ENCODE results near the gene RBM4B. TPM values are rescaled to one million over a fixed set of nuclear protein-coding genes. Genes with fewer than 3 reads are reported as not detected.

RBM4B gene
- total RNA-seq, 2 donors from 2014 or later: 14.1 to 16.5 TPM

- H3K4me3 ChIP-seq: no peak overlapping the region
- intact Hi-C loops (cut with DNase I): no loop called here
- no peaks in the 10 kb centered on the region for H3K9me3 ChIP-seq
- no peaks in the 10 kb centered on the region for H3K27me3 ChIP-seq
- H3K4me1 ChIP-seq: peaks cover 7% of the 10 kb centered on the region
- no peak for DNase-seq
- no peak overlapping the region for H3K9ac ChIP-seq (ENCODE audit: low read depth in 2 of 2, low read length in 2 of 2)
- TF ChIP-seq CTCF (IDR thresholded peaks at IDR 0.05): no peak
- peaks cover 36% of the 10 kb centered on the region for H3K36me3 ChIP-seq
- no peak overlapping the region for H3K27ac ChIP-seq
Measured at GRCh38 chr11:66625041-66625751, 52.5 kb downstream of the RBM4B start.

- peaks cover 7% of the 10 kb centered on the region for H3K4me1 ChIP-seq
- no peak for TF ChIP-seq CTCF (IDR thresholded peaks at IDR 0.05)
- no peak overlapping the region for H3K4me3 ChIP-seq
- H3K27ac ChIP-seq: no peak overlapping the region
- DNase-seq: no peak
- no peak overlapping the region for H3K9ac ChIP-seq (ENCODE audit: low read depth in 2 of 2, low read length in 2 of 2)
- intact Hi-C loops (cut with DNase I): no loop called here
- H3K9me3 ChIP-seq: no peaks in the 10 kb centered on the region
- peaks cover 36% of the 10 kb centered on the region for H3K36me3 ChIP-seq
- no peaks in the 10 kb centered on the region for H3K27me3 ChIP-seq
Measured at GRCh38 chr11:66624450-66624849, 53.2 kb downstream of the RBM4B start.

GRCh38 chr11:66619080-66619554, 58.6 kb downstream of the RBM4B start:
- peaks cover 16% of the 10 kb centered on the region for H3K4me1 ChIP-seq
- no peak for DNase-seq

DNA sequence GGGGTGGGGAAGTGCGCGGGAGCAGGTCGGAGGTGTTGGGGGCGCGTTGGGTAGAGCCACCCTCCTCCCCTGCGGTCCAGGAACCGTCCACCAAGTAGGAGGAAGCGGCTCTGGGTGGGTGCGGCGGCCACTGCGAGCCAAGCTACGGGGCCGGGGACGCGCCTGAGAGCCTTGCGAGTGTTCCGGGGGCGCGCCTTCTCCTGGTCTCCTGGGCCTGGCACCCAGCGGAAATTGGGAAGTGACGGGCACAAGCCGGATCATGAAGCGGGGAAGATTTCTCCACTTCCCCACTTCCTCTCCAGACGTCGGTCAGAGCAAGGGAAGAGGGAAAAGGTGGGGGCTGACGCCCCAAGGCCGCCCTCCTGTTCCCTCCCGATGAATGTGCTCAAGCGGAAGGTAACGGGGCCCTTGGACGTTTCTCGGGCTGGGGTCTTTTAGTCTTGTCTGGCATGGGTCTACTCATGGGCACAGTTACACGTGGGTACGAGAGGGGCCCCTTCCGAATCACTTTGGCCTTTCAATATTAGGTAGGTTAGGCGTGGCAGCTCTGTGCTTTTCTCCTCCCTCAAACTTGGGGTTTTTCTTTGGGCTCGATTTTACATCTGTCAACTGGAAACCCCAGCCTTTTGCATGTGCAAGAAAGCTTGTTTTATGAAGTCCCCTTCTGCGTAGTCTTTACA, 60.4 kb downstream of the RBM4B start:
- H3K27ac ChIP-seq: peak overlapping the region; percentile 88
- DNase-seq: no peak
- H3K9ac ChIP-seq (ENCODE audit: low read depth in 2 of 2, low read length in 2 of 2): peak overlapping the region; percentile 98 to 99
- H3K9me3 ChIP-seq: no peaks in the 10 kb centered on the region
- peak overlapping the region; percentile 61 for H3K4me3 ChIP-seq
- no peak for TF ChIP-seq CTCF (IDR thresholded peaks at IDR 0.05)
- intact Hi-C loops (cut with DNase I): no loop called here
- no peaks in the 10 kb centered on the region for H3K27me3 ChIP-seq
- peaks cover 16% of the 10 kb centered on the region for H3K4me1 ChIP-seq
- no peaks in the 10 kb centered on the region for H3K36me3 ChIP-seq

More at GRCh38 chr11:66619080-66619554, 58.6 kb downstream of the RBM4B start:
- Histone ChIP-seq H3K4me3 (peak overlapping the region; percentile 61), H3K36me3 (no peaks in the 10 kb centered on the region), H3K27me3 (no peaks in the 10 kb centered on the region), H3K27ac (peak overlapping the region; percentile 88), H3K9me3 (no peaks in the 10 kb centered on the region), H3K9ac (ENCODE audit: low read depth in 2 of 2, low read length in 2 of 2) (peak overlapping the region in 1 of 2 donors; percentile 99)
- intact Hi-C loops (cut with DNase I): no loop called here
- no peak for TF ChIP-seq CTCF (IDR thresholded peaks at IDR 0.05)

DNA sequence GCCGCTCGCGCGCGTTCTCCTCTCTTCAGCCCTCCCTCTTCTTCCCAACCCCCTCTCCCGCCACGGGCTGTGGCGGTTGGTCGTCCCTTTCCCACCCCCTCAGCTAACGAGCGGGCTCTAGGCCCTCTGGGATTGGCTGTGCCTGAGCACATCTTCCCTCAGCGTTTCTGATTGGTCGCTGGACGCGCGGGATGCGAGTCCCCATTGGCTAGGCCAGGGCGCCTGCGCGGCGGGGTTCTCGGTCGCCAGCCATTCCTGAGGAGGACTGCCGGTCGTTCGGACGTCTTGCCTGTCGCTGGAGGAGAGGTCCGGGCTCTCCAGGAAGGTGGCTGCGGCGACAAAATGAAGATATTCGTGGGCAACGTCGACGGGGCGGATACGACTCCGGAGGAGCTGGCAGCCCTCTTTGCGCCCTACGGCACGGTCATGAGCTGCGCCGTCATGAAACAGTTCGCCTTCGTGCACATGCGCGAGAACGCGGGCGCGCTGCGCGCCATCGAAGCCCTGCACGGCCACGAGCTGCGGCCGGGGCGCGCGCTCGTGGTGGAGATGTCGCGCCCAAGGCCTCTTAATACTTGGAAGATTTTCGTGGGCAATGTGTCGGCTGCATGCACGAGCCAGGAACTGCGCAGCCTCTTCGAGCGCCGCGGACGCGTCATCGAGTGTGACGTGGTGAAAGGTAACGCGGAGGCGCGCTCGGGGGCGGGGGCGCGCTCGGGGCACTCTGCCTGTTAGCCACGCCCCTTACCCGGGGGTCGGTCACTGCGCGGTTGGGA, 61.1 kb downstream of the RBM4B start, which contains the start of gene RBM14:
Gene RBM14, plus strand, starts transcription at position 252 of the 776 bp plus-strand sequence. Its CDS starts 91 bp downstream, at position 343.
- H3K36me3 ChIP-seq: no peaks in the 10 kb centered on the region
- peak within 1 kb of the TSS; percentile 61 for H3K4me3 ChIP-seq
- peaks cover 16% of the 10 kb centered on the region for H3K4me1 ChIP-seq
- TF ChIP-seq CTCF (IDR thresholded peaks at IDR 0.05): no peak
- peak within 1 kb of the TSS; percentile 88 for H3K27ac ChIP-seq
- no peaks in the 10 kb centered on the region for H3K27me3 ChIP-seq
- peak within 1 kb of the TSS; percentile 98 to 99 for H3K9ac ChIP-seq (ENCODE audit: low read depth in 2 of 2, low read length in 2 of 2)
- DNase-seq: peak; percentile 99
- intact Hi-C loops (cut with DNase I): no loop called here
- H3K9me3 ChIP-seq: no peaks in the 10 kb centered on the region
